ENCODE measurements around the gene TUT7. TPM values are rescaled to one million over a fixed set of nuclear protein-coding genes. Genes with fewer than 3 reads are reported as not detected.

The TUT7 gene
- total RNA-seq, 1 donor from 2014 or later: 18.8 TPM

GRCh38 chr9:86281593-86282076, 72.6 kb downstream of the TUT7 start:
- Mint-ChIP-seq H3K9me3 (ENCODE audit: unreplicated experiment) (no peaks in the 10 kb centered on the region), H3K36me3 (ENCODE audit: low read depth, unreplicated experiment) (peaks cover 14% of the 10 kb centered on the region), H3K4me1 (ENCODE audit: unreplicated experiment) (peaks cover 45% of the 10 kb centered on the region), H3K27me3 (ENCODE audit: unreplicated experiment) (peaks cover 6% of the 10 kb centered on the region), H3K4me3 (ENCODE audit: unreplicated experiment) (peak overlapping the region; percentile 95), H3K27ac (ENCODE audit: unreplicated experiment) (peak overlapping the region; percentile 90)
- DNase-seq (ENCODE audit: low spot score): no peak
- TF ChIP-seq CTCF (IDR thresholded peaks at IDR 0.05; ENCODE audit: unreplicated experiment): no peak

- no peak for TF ChIP-seq CTCF (IDR thresholded peaks at IDR 0.05; ENCODE audit: unreplicated experiment)
- Mint-ChIP-seq H3K9me3 (ENCODE audit: unreplicated experiment) (no peaks in the 10 kb centered on the region), H3K27ac (ENCODE audit: unreplicated experiment) (no peak overlapping the region)
These were observed 73.6 kb downstream of the TUT7 start for GRCh38 chr9:86280580-86280979.

GRCh38 chr9:86279839-86280238, 74.4 kb downstream of the TUT7 start:
- TF ChIP-seq CTCF (IDR thresholded peaks at IDR 0.05; ENCODE audit: unreplicated experiment): no peak
- Mint-ChIP-seq H3K27ac (ENCODE audit: unreplicated experiment) (peak overlapping the region; percentile 37), H3K27me3 (ENCODE audit: unreplicated experiment) (peaks cover 6% of the 10 kb centered on the region), H3K9me3 (ENCODE audit: unreplicated experiment) (no peaks in the 10 kb centered on the region), H3K36me3 (ENCODE audit: low read depth, unreplicated experiment) (peaks cover 14% of the 10 kb centered on the region), H3K4me3 (ENCODE audit: unreplicated experiment) (peak overlapping the region; percentile 81), H3K4me1 (ENCODE audit: unreplicated experiment) (peaks cover 55% of the 10 kb centered on the region)
- DNase-seq (ENCODE audit: low spot score): no peak

More at GRCh38 chr9:86280580-86280979, 73.6 kb downstream of the TUT7 start:
- Mint-ChIP-seq H3K4me3 (ENCODE audit: unreplicated experiment) (peak overlapping the region; percentile 95), H3K4me1 (ENCODE audit: unreplicated experiment) (peaks cover 50% of the 10 kb centered on the region), H3K27me3 (ENCODE audit: unreplicated experiment) (peaks cover 6% of the 10 kb centered on the region), H3K36me3 (ENCODE audit: low read depth, unreplicated experiment) (peaks cover 14% of the 10 kb centered on the region)
- DNase-seq (ENCODE audit: low spot score): no peak

GRCh38 chr9:86277072-86277471, 77.1 kb downstream of the TUT7 start:
- no peak for TF ChIP-seq CTCF (IDR thresholded peaks at IDR 0.05; ENCODE audit: unreplicated experiment)
- Mint-ChIP-seq H3K4me3 (ENCODE audit: unreplicated experiment) (no peak overlapping the region), H3K27me3 (ENCODE audit: unreplicated experiment) (no peaks in the 10 kb centered on the region), H3K4me1 (ENCODE audit: unreplicated experiment) (peaks cover 51% of the 10 kb centered on the region), H3K9me3 (ENCODE audit: unreplicated experiment) (no peaks in the 10 kb centered on the region), H3K27ac (ENCODE audit: unreplicated experiment) (peak overlapping the region; percentile 31), H3K36me3 (ENCODE audit: low read depth, unreplicated experiment) (peaks cover 21% of the 10 kb centered on the region)
- DNase-seq (ENCODE audit: low spot score): no peak

- H3K36me3 Mint-ChIP-seq (ENCODE audit: low read depth, unreplicated experiment): peaks cover 27% of the 10 kb centered on the region
- H3K9me3 Mint-ChIP-seq (ENCODE audit: unreplicated experiment): no peaks in the 10 kb centered on the region
- H3K4me1 Mint-ChIP-seq (ENCODE audit: unreplicated experiment): peaks cover 44% of the 10 kb centered on the region
- no peak overlapping the region for H3K27ac Mint-ChIP-seq (ENCODE audit: unreplicated experiment)
- TF ChIP-seq CTCF (IDR thresholded peaks at IDR 0.05; ENCODE audit: unreplicated experiment): no peak
- no peaks in the 10 kb centered on the region for H3K27me3 Mint-ChIP-seq (ENCODE audit: unreplicated experiment)
- no peak overlapping the region for H3K4me3 Mint-ChIP-seq (ENCODE audit: unreplicated experiment)
- no peak for DNase-seq (ENCODE audit: low spot score)
These were observed 78.2 kb downstream of the TUT7 start for GRCh38 chr9:86275962-86276361.

Data from endothelial cell (in vitro differentiated cells).